Kidney capillary endothelial cell (primary cell): ENCODE measurements around the gene PIK3CA.
"Not testable (repeated sequence)": the region's sequence is repeated elsewhere in the genome, so short reads cannot be mapped to it uniquely, and the experiment has no call there.

Experiments used
- DNase-seq: peaks from one replicate; pipeline ENCODE4 v3.0.0-alpha.2; 2018; ENCODE audit warnings: low spot score

PIK3CA gene

GRCh38 chr3:179264449-179264848 is 116.3 kb downstream of the PIK3CA start:
- no peak for DNase-seq

- no peak for DNase-seq
Measured at GRCh38 chr3:179265092-179265491, 116.9 kb downstream of the PIK3CA start.

DNA sequence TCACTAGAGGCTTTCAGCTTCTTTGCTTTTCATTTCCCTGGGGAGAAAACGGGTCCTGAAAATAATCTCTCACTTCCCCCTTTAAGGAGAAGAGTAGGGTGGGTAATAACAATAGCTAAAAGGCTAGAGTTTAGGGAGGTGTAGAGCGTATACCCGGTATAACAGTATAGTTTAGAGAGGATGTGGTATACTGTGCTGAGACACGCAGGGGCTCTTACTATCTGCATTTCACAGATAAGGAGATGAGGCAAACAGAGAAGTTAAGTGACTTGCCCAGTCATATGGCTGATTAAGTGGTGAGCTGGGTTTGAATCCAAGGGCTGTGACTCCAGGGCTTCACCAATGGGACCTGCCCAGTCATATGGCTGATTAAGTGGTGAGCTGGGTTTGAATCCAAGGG is 117.7 kb downstream of the PIK3CA start:
- DNase-seq: no peak

DNA sequence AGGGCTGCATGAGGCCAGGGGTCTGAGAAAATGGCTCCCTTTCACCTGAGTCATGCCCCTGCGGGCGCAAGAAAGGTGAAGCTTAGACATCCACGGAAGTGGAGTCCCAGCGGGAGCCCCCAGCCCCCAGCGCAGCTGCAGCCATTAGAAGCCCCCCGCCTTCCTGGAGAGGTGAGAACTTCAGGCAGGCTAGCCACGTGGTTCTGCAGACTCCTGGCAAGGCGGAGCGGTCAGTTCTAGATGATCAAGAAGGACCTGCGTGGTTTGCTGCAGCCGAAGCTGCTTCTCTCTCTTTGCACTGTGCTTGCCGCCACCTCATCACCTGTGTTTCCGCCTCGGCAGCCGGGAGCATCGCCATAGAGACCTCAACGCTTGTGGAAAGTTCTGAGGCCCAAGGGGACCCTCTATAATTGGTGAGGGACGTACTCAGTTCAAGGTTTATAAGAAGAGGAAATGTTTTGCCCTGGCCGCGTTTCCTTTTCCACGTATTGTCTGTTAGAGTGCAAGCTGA is 118.6 kb downstream of the PIK3CA start:
- DNase-seq: peak; percentile 46

DNA sequence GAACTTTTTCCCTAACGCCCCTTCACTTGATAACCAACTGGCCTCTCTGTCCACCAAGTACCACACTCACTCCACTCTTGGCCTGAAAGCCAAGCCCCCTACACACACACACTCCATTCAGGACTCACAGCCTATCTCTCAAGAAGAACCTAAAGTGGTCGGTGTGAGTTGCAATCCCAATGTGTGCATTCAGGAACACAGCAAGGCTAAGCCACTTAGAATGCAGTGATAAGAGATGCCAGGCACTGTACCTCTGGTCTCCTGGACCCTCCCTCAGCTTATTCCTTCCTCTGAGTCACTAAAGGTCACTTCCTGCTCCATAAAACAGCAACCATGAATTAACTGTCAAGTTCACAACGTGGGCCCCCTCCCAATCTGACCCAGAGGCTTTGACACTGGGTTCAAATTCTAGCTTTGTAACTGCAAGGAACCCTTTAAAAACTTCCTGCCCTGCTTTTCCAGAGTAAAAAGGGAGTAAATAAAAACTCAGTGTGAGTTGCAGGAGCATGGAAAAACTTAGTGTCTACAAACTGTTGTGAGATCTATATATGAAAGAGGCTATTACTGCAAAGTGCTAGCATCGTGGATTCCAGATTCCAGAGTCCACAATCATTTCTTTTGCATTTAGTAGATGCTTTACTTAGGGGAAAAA is 120.4 kb downstream of the PIK3CA start:
- no peak for DNase-seq

DNA sequence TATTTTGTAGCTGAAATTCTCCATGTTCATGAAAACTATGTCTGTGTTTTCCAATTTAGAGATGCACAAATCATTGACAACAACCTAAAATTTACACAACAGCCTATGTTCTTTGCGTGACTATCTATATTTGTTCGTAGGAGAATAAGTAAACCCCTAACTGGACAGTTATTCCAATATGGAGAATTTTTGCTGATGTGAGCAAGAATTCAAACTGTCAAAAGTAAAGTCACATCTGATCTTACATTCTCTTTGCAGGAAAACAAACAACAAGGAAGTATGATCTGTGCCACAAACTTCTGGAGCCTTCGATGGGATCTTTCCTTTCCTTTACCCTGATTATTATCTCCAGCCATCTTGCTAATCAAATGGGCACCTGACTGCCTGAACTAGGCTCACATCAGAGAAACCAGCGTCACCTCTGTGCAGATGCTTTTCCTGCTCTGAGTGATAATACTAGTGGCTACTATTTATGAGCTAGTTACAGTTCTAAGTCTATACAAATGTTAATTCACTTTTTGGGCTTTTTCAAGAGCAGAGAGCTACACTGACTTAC is 121.1 kb downstream of the PIK3CA start:
- DNase-seq: no peak

GRCh38 chr3:179272385-179272784 is 124.2 kb downstream of the PIK3CA start:
- DNase-seq: no peak

DNA sequence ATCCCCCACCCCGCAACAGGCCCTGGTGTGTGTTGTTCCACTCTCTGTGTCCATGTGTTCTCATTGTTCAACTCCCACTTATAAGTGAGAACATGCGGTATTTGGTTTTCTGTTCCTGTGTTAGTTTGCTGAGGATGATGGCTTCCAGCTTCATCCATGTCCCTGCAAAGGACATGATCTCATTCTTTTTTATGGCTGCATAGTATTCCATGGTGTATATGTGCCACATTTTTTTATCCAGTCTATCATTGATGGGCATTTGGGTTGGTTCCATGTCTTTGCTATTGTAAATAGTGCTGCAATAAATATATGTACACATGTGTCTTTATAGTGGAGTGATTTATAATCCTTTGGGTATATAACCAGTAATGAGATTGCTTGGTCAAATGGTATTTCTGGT is 126.3 kb downstream of the PIK3CA start:
- not testable (repeated sequence) for DNase-seq

- no peak for DNase-seq
Measured at GRCh38 chr3:179276001-179276400, 127.8 kb downstream of the PIK3CA start.

- no peak for DNase-seq
Measured at GRCh38 chr3:179276743-179277142, 128.6 kb downstream of the PIK3CA start.

- DNase-seq: no peak
Measured at GRCh38 chr3:179278151-179278550, 130.0 kb downstream of the PIK3CA start.

GRCh38 chr3:179278932-179279693 is 131.0 kb downstream of the PIK3CA start:
- no peak for DNase-seq

DNA sequence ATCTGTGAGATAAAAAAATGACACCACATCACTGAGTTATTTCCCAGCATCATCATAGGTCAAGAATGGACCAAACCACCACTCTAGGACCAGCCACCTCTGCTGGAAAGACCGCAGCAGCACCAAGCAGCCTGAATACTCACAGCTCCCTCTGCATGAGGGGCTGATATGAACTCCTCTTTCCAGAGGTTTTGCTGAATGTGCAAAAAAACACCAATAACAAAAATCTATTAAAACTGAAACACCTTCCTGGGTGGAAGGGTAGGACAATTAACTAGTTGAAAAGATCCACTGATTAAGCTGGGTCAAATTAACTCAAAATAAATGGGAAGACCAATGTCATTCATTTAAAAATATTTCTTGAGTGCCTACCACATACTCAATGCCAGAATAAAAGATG is 131.7 kb downstream of the PIK3CA start:
- no peak for DNase-seq

DNA sequence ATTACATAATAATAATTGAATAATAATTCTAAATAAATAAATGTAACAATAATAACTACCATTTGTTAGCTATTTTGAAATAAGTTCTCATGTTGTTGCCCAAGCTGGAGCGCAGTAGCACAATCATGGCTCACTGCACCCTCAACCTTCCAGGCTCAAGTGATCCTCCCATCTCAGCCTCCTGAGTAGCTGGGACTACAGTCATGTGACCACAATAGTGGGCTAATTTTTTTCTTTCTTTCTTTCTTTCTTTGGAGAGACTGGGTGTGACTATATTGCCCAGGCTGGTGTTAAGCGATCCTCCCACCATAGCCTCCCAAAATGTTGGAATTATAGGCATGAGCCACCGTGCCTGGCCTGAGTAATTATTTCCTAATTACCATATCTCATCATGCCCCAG is 133.7 kb downstream of the PIK3CA start:
- DNase-seq: no peak

DNA sequence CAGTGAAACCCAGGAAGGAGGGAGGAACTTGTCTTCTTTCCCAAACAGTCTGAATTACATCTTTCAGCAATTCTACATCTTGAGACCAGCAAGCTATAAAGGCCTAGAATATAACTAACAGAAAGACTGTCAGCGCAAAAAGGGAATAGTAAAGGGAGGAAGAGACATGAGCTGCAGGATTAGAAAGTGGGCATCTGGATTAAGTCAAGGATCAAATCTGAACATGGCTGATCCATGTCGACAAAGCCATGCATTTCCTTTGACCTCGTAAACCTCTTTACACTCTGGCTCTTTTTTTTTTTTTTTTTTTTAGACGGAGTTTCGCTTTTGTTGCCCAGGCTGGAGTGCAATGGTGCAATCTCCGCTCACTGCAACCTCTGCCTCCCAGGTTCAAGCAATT is 138.2 kb downstream of the PIK3CA start:
- no peak for DNase-seq

GRCh38 chr3:179288845-179289244 is 140.7 kb downstream of the PIK3CA start:
- no peak for DNase-seq

- no peak for DNase-seq
Measured at GRCh38 chr3:179289295-179289694, 141.1 kb downstream of the PIK3CA start.
